Skin of body (tissue), 2 donors: ENCODE data around the gene IRF3. TPM values are rescaled to one million over a fixed set of nuclear protein-coding genes. Genes with fewer than 3 reads are reported as not detected.

Experiments used
- DNase-seq: peaks from one replicate; lab custom pipeline; 2025; lab: John Stamatoyannopoulos, UW
- total RNA-seq: library from RNA; depleted of rRNA; stranded (reverse); fragments of >200 nt; gene quantifications from one replicate; pipeline ENCODE4 v1.2.3, GENCODE V29; 2014

IRF3 gene
- total RNA-seq = 42.6 TPM

DNA sequence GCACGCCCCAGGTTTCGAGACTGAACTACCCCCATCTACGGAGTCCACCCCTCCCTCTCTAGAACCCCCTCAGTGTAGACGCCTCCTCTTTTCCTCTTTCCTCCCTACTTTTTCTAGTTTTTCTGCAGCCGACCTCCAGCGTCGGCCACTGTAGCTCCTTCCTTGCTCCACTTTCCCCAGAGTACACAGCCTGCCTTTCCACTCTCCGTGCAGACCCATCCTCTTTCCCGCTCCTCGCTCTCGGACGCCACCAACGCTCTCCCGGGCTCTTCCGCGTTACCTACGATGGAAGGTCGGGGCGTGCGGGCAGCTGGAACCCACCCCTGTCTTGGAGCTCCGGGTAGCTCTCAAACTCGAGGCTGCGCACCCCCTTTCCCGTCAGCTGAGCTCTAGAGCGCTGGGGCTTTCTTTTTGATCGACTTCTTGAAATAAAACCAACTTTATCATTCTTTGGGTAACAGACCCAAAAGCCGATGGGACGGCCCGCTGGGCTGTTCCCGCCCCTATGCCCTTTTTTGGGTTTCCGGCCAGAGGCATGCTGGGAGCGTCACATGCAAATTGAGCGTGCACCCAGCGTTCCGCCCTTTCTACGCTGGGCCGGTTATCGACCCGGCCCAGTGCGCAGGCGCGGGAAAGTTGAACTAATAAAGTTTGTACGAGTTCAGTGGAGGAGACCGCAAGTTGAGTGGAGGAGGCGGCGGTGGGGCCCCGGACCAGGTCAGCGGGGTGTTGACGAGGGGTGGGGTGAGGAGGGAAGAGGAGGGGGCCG is at the start of gene IRF3, which contains the start of gene BCL2L12:
Gene IRF3 (minus strand): TSS at position 507 of the 769 bp plus-strand sequence. CDS start 1,019 bp downstream, outside the sequence.
Gene BCL2L12 (plus strand): TSS at position 583 of the 769 bp plus-strand sequence. CDS start 760 bp downstream, outside the sequence.
- DNase-seq = peak; percentile 98

GRCh38 chr19:49713236-49713845 is 47.7 kb upstream of the IRF3 start:
- DNase-seq = no peak

DNA sequence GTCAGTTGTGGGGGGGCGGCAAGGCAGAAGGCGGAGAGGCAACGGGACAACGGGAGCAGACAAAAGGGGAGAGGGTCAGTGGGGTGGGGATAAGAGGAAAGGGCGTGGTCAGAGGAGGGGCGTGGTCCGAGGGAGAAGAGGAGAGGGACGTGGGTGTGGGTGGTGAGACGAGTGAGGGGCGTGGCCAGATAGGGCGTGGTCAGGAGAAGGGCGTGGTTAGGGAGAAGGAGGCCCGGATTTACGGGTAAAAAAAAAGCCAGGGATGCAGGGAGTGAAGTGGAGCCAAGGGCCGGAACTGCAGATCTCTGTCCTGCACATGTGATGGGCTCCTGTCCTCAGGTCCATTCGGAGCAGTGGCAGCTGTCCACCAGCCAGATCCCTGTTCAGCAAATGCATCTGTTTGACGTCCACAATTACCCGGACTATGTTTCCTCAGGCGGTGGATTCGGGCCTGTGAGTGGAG is 46.8 kb upstream of the IRF3 start:
- DNase-seq = no peak

DNA sequence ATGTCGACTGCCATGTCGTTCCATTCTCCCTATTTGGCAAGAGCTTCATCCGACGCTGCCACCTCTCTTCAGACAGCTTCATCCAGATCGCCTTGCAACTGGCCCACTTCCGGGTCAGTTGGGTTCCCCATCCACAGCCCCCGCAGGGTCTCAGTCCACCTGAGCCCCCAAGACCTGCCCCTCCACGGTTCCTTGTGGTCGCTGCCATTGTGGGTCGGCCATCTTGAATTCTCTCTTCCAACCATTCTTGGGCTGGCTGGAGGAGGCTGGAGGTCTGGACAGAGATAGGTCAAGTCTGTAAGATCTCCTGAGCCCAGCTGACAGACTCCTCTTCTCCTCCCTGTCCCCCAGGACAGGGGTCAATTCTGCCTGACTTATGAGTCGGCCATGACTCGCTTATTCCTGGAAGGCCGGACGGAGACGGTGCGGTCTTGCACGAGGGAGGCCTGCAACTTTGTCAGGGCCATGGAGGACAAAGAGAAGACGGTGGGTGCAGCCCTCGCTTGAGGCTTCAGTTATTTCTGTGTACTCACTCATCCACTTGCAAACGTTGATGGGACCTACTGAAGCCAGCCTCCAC is 44.8 kb upstream of the IRF3 start:
- DNase-seq = no peak

- DNase-seq = no peak
These were observed 40.3 kb upstream of the IRF3 start for GRCh38 chr19:49705919-49706318.

GRCh38 chr19:49704888-49705642 is 39.4 kb upstream of the IRF3 start:
- no peak for DNase-seq

GRCh38 chr19:49701271-49701786 is 35.7 kb upstream of the IRF3 start:
- no peak for DNase-seq

- no peak for DNase-seq
These were observed 34.9 kb upstream of the IRF3 start for GRCh38 chr19:49700563-49700962.

- DNase-seq = no peak
These were observed 33.7 kb upstream of the IRF3 start for GRCh38 chr19:49699364-49699763.

DNA sequence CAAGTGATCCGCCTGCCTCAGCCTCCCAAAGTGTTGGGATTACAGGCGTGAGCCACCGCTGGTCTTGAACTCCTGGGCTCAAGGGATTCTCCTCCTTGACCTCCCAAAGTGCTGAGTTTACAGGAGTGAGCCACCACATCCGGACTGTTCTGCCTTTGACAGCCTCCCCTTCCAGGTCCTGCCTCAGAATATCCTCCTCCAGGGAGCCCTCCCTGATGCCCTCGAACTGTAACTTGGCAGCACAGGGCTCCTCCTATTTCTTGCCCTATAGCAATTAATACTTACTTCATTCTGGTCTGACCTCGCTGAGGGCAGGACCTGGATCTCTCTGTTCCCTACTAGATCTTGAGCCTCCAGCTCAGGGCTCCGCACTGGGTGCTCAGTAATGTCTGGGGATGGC is 31.2 kb upstream of the IRF3 start:
- no peak for DNase-seq

GRCh38 chr19:49696115-49696514 is 30.5 kb upstream of the IRF3 start:
- no peak for DNase-seq

- DNase-seq = no peak
These were observed 26.5 kb upstream of the IRF3 start for GRCh38 chr19:49692147-49692506.

DNA sequence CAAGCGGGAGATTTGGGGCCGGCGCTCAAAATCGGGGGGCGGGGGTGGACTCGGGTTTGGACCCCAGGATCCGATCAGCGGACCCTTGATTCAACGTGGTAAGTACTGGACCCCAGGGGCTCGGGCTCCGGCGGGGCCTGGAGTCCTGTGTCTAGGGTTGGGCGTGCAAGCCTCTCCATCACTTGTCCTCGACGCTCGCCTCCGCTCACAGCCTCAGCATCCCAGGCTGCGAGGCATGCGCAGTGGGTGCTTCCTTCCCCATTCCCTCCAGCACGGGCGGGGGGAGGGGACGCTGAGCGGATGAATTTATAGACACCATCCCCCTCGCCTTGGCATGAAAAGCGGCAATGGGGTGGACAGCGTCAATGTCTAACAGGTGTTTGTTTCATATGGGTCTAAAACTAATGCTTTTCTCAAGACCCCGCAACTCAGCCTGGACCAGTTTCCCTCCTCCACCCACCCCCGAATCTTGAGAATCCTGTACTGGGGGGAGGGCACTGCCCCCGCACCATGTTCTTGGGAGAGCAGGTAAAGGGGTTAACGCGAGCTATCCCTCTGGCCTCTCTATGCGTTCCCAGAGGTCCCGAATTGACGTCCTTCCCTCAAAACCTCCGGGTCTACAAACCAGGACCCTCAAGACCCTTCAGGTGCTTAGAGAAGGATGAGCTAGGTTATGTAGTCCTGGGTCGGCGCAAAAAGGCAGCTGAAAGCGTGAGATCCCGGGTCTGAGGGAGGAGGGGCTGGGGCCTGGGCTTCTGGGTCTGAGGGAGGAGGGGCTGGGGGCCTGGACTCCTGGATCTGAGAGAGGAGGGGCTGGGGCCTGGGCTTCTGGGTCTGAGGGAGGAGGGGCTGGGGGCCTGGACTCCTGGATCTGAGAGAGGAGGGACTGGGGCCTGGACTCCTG is 25.8 kb upstream of the IRF3 start:
- DNase-seq = peak; percentile 34

DNA sequence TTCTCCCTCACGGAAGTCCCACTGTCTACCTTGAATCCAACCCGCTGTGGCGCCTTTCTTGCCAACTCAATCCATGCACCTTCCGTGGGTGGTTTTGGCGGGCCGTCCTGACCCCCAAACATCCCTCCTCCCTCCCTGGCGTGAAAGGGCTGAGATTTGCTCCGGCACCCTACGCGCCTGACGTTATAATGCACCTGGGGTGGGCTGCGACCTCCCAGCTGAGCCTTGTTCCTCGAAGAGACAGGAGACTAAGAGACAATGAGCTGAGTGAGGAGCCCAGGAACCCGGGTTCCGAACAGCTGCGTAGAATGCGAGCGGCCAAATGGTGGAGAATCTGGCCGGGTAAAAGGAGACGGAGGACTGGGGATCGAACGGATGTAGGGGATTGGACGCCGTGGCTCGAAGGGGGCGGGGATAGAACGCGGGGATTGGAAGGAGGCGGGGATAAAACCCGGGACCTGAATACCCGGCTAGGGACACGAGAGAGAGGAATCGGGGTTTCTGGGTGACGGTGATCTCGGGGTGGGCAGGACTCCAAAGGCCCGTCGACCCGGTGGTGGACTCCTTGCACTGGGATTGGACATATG is 25.1 kb upstream of the IRF3 start, which contains the start of gene CPT1C:
Gene CPT1C (plus strand): TSS at position 461 of the 587 bp plus-strand sequence. CDS start 1,137 bp downstream, outside the sequence.
- no peak for DNase-seq

DNA sequence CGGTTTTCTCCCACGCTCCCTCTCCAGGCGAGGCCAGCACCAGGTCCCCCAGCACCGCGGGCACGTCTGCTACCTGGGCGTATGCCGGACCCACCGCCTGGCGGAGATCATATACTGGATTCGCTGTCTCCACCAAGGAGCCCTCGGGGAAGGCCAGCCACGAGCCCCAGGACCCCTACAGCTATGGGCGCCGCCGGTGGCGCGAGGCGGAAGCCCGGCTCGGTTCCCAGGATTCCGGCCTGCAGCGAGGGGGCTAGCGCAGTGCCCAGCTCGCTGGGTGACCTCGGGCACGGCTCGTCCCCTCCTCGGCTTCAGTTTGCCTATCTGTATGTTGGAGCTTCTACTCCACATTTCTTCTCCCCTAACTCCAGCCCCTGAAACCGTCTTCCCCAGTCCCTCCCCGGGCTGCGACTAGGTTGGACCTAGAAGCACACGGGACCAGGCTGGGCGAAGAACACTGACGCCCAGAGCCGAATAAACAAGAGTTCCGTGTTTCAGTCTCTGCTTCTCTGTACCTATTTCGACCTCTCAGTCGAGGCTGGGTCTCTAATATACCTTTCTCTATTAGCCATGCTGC is 24.5 kb upstream of the IRF3 start:
- DNase-seq = no peak

- DNase-seq = no peak
These were observed 23.7 kb upstream of the IRF3 start, which contains the start of gene ADM5 for GRCh38 chr19:49689133-49690078. TSS of gene ADM5 (plus strand) at chr19:49689594. CDS start at chr19:49689838, 244 bp downstream.

DNA sequence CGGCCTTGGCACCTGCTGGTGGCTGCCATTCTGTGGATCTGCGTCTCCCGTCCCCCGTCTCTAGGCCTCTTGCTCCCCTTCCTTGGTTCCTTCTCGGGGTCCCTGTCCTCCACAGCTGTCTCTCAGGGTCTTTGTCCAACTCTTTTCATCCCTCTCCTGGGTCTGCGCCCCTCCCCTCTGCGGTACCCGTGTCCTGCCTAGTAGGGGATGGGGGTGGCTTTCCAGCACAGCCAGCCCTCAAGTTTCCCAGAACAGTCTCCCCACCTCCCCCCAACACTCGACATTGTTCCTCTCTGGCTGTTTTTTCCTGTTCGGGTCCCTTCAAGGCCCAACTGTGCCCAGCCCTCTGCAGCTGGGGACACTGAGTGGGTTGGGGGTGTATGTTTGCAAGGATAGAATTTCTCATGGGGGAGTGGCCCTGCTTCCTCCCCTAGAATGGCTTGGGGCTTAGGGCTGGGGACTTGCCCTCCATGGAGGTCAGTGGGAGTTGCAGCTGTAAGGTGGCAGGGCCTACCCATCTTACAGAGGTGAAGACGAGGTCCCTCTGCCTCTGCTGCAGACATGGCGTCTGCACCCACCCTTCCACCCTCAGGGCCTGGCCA is 23.0 kb upstream of the IRF3 start:
- DNase-seq = no peak
